Measurements from ENCODE around the gene PRXL2C. TPM values are rescaled to one million over a fixed set of nuclear protein-coding genes. Genes with fewer than 3 reads are reported as not detected.
A peak's percentile ranks its signal among the peaks of the same experiment; 100 is the strongest.
"Not testable (repeated sequence)": the region's sequence is repeated elsewhere in the genome, so short reads cannot be mapped to it uniquely, and the experiment has no call there.

The PRXL2C gene
- total RNA-seq, 1 donor from 2014 or later = 4.1 TPM

DNA sequence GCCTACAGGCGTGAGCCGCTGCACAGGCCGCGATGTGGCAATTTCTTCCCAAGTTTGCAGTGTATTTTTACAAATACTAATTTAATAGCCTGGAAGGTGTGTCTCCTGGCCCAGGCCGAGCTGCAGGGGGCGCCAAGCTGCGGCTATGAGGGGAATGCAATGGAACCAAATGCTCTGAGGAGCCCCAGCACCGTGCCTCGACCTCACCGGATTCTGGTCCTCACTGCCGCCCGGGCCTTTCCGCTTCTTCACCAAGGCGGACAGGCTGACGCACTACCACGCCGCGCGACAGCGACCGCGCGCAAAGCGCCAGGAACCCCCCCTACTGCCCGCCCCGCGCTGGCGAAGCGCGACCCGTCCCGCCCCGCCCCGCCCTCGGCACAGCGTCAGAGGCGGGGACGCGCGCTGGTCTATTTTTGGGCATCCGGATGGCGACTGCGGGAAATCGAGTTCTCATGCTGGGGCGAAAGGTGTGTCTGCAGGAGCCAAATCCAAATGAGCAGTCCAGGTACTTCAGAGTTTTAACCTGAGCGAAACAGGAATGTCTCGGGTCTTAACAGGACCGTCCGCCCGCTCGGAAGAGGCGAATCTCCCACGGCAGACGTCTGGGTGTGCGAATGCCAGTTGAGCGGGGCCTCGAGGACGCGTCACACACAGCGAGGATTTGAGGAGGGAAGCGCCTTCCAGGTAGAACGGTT, 31.7 kb upstream of the PRXL2C start:
- peaks cover 1% of the 10 kb centered on the region for H3K27me3 Mint-ChIP-seq (ENCODE audit: unreplicated experiment)
- DNase-seq = peak; percentile 86
- no peaks in the 10 kb centered on the region for H3K9me3 Mint-ChIP-seq (ENCODE audit: unreplicated experiment)
- H3K4me1 Mint-ChIP-seq (ENCODE audit: low read depth, unreplicated experiment) = no peaks in the 10 kb centered on the region
- TF ChIP-seq, protein P1, sequence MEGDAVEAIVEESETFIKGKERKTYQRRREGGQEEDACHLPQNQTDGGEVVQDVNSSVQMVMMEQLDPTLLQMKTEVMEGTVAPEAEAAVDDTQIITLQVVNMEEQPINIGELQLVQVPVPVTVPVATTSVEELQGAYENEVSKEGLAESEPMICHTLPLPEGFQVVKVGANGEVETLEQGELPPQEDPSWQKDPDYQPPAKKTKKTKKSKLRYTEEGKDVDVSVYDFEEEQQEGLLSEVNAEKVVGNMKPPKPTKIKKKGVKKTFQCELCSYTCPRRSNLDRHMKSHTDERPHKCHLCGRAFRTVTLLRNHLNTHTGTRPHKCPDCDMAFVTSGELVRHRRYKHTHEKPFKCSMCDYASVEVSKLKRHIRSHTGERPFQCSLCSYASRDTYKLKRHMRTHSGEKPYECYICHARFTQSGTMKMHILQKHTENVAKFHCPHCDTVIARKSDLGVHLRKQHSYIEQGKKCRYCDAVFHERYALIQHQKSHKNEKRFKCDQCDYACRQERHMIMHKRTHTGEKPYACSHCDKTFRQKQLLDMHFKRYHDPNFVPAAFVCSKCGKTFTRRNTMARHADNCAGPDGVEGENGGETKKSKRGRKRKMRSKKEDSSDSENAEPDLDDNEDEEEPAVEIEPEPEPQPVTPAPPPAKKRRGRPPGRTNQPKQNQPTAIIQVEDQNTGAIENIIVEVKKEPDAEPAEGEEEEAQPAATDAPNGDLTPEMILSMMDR (IDR thresholded peaks at IDR 0.05; ENCODE audit: partially characterized antibody, unreplicated experiment) = peak; percentile 73
- peak overlapping the region; percentile 89 for H3K4me3 Mint-ChIP-seq (ENCODE audit: unreplicated experiment)
- H3K36me3 Mint-ChIP-seq (ENCODE audit: unreplicated experiment) = no peaks in the 10 kb centered on the region
- peak overlapping the region; percentile 23 for H3K27ac Mint-ChIP-seq (ENCODE audit: unreplicated experiment)

DNA sequence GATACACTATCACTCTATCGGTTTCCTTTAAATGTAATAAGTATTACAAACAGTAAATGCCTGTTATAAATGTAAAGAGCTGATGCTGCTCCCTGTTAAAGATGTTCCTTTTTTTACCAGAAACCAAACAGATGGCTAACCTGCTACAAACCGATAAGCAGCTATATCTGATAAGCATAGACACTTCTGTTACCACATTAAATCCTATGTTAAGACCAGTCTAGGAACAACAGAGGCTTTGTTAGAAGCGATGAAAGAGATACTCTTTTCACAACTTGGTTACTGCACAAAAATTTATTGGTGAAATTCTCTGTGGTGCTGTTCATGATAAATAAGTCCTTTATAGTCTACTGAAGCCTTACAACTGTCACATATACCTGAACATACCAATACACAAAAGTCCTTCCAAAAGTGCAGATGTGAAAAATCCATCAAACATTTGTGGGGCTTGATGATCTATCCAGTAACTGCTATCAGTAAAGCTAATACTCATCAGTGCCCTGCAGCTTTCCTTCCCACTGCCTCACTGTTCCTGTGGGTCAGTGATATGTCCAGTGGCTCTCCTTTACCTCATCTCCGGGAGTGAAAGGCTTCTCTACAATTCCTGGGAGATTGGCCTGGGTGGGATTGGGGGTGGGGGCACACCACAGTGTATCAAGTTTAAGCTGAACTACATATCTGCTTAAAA, 25.8 kb upstream of the PRXL2C start:
- H3K27ac Mint-ChIP-seq (ENCODE audit: unreplicated experiment) = no peak overlapping the region
- TF ChIP-seq, protein P1 (IDR thresholded peaks at IDR 0.05; ENCODE audit: partially characterized antibody, unreplicated experiment) = no peak
- H3K9me3 Mint-ChIP-seq (ENCODE audit: unreplicated experiment) = no peaks in the 10 kb centered on the region
- DNase-seq = no peak
- H3K36me3 Mint-ChIP-seq (ENCODE audit: unreplicated experiment) = no peaks in the 10 kb centered on the region
- no peaks in the 10 kb centered on the region for H3K4me1 Mint-ChIP-seq (ENCODE audit: low read depth, unreplicated experiment)
- H3K4me3 Mint-ChIP-seq (ENCODE audit: unreplicated experiment) = no peak overlapping the region
- H3K27me3 Mint-ChIP-seq (ENCODE audit: unreplicated experiment) = no peaks in the 10 kb centered on the region

DNA sequence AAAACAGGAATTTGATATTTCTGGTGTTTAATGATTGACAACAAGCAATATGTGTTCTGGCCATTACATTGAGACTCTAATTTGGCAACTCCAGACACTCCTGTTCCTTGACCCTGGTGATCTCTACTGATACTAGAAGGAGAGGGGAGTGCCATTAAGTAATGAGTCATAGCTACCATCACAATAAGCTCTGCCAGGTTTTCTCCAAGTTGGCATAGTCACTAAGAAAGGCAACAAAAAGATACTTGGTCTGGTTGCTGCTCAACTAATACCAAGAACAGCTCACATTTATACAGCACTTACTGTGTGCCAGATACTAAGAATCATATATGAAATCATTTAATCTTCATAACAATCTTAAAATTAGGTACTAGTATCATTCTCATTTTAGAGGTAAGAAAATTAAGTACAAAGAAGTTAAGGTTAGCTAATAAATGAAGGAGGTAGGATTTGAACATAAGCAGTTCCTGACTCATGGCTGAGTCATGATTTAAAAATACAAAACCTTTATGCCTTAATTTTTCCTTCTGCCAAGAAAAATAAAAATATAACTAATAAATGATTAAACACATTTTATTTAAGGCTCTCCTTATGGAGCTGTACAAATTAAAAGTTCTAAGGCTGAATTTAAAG, 19.9 kb upstream of the PRXL2C start:
- no peak overlapping the region for H3K27ac Mint-ChIP-seq (ENCODE audit: unreplicated experiment)
- no peaks in the 10 kb centered on the region for H3K27me3 Mint-ChIP-seq (ENCODE audit: unreplicated experiment)
- peaks cover 6% of the 10 kb centered on the region for H3K9me3 Mint-ChIP-seq (ENCODE audit: unreplicated experiment)
- no peak overlapping the region for H3K4me3 Mint-ChIP-seq (ENCODE audit: unreplicated experiment)
- no peaks in the 10 kb centered on the region for H3K36me3 Mint-ChIP-seq (ENCODE audit: unreplicated experiment)
- DNase-seq = no peak
- H3K4me1 Mint-ChIP-seq (ENCODE audit: low read depth, unreplicated experiment) = no peaks in the 10 kb centered on the region
- TF ChIP-seq, protein P1 (IDR thresholded peaks at IDR 0.05; ENCODE audit: partially characterized antibody, unreplicated experiment) = no peak

DNA sequence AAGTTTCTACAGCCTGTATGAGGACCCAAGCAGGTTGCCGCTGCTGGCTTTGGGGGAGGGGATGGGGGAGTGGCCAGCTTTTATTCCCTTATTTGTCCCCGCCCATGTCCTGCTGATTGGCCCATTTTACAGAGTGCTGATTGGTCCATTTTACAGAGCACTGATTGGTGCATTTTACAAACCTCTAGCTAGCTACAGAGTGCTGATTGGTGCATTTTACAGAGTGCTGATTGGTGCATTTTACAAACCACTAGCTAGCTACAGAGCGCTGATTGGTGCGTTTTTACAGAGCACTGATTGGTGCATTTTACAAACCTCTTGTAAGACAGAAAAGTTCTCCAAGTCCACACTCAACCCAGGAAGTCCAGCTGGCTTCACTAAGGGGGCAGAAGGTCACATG, 18.7 kb upstream of the PRXL2C start:
- not testable (repeated sequence) for H3K4me3 Mint-ChIP-seq (ENCODE audit: unreplicated experiment); H3K27me3 Mint-ChIP-seq (ENCODE audit: unreplicated experiment); H3K4me1 Mint-ChIP-seq (ENCODE audit: low read depth, unreplicated experiment); DNase-seq; H3K9me3 Mint-ChIP-seq (ENCODE audit: unreplicated experiment); H3K36me3 Mint-ChIP-seq (ENCODE audit: unreplicated experiment); H3K27ac Mint-ChIP-seq (ENCODE audit: unreplicated experiment)

DNA sequence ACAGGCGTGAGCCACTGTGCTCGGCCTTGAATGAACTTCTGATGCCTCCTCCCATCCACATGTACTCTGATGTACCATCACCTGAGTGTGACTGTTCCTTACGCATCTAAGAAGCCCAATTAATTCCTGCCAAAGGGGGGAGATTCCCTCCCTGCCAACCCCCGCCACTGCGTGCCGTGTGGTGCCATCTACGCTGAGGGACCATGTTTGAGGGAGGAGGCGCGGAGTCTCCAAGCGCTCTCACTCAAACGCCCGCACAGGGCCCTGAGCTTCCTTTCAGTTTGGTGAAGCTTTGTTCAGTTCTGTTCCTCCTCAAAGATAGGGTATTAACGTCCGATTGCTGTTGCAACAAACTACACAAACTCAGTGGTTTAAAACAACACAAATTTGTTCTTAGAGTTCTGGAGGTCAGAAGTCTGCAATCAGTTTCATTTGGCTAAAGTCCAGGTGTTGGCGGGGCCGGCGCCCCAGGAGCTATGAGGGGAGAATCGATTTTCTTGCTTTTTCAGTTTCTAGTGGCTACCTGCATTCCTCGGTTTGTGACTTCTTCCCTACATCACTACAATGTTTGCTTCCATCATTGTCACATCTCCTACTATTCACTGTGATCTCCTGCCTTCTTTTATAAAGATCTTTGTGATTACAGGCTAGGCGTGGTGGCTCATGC, 13.9 kb upstream of the PRXL2C start:
- H3K4me3 Mint-ChIP-seq (ENCODE audit: unreplicated experiment) = no peak overlapping the region
- no peaks in the 10 kb centered on the region for H3K4me1 Mint-ChIP-seq (ENCODE audit: low read depth, unreplicated experiment)
- DNase-seq = no peak
- no peaks in the 10 kb centered on the region for H3K27me3 Mint-ChIP-seq (ENCODE audit: unreplicated experiment)
- H3K36me3 Mint-ChIP-seq (ENCODE audit: unreplicated experiment) = no peaks in the 10 kb centered on the region
- peaks cover 4% of the 10 kb centered on the region for H3K9me3 Mint-ChIP-seq (ENCODE audit: unreplicated experiment)
- no peak overlapping the region for H3K27ac Mint-ChIP-seq (ENCODE audit: unreplicated experiment)
- TF ChIP-seq, protein P1 (IDR thresholded peaks at IDR 0.05; ENCODE audit: partially characterized antibody, unreplicated experiment) = no peak

All from glutamatergic neuron (in vitro differentiated cells).